ENCODE data around the gene SH3GL1. TPM values are rescaled to one million over a fixed set of nuclear protein-coding genes. Genes with fewer than 3 reads are reported as not detected.

The SH3GL1 gene
- total RNA-seq, 2 experiments from 2014 or later = 33.2 to 38.9 TPM

- ChIA-PET POLR2A (no interaction called here), CTCF (ENCODE audit: unreplicated experiment) (no interaction called here)
- BruUV-seq (replicated peaks) = no TSS peak
- H2AFZ ChIP-seq (ENCODE audit: low read length) = peak within 1 kb of the TSS; percentile 37
- no peaks in the 10 kb centered on the region for H3K9me2 ChIP-seq (ENCODE audit: insufficient read depth, low read length)
- H3K4me2 ChIP-seq (ENCODE audit: low read length) = peak within 1 kb of the TSS; percentile 25
- intact Hi-C loops (cut with micrococcal nuclease; ENCODE audit: unreplicated experiment) = no loop called here
- H3K9me3 ChIP-seq (ENCODE audit: low read length) = no peaks in the 10 kb centered on the region
- no peak for DNase-seq (ENCODE audit: low spot score)
- no peak within 1 kb of the TSS for H3K27ac ChIP-seq (ENCODE audit: low read depth, low read length, poor library complexity, severe bottlenecking)
- peaks cover 9% of the 10 kb centered on the region for H3K4me1 ChIP-seq (ENCODE audit: insufficient read depth, low read length, poor library complexity, severe bottlenecking)
- no peaks in the 10 kb centered on the region for H4K20me1 ChIP-seq (ENCODE audit: insufficient read depth, low read length)
- H3K79me2 ChIP-seq (ENCODE audit: insufficient read depth, low read depth, low read length) = no peaks in the 10 kb centered on the region
- peak within 1 kb of the TSS; percentile 1 for H3K4me3 ChIP-seq (ENCODE audit: low read depth, low read length, poor library complexity, severe bottlenecking)
- no peak for TF ChIP-seq EZH2phosphoT487 (IDR thresholded peaks at IDR 0.05; ENCODE audit: borderline replicate concordance, low read depth, low read length)
- TF ChIP-seq, protein P1, sequence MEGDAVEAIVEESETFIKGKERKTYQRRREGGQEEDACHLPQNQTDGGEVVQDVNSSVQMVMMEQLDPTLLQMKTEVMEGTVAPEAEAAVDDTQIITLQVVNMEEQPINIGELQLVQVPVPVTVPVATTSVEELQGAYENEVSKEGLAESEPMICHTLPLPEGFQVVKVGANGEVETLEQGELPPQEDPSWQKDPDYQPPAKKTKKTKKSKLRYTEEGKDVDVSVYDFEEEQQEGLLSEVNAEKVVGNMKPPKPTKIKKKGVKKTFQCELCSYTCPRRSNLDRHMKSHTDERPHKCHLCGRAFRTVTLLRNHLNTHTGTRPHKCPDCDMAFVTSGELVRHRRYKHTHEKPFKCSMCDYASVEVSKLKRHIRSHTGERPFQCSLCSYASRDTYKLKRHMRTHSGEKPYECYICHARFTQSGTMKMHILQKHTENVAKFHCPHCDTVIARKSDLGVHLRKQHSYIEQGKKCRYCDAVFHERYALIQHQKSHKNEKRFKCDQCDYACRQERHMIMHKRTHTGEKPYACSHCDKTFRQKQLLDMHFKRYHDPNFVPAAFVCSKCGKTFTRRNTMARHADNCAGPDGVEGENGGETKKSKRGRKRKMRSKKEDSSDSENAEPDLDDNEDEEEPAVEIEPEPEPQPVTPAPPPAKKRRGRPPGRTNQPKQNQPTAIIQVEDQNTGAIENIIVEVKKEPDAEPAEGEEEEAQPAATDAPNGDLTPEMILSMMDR (conservative IDR thresholded peaks at IDR 0.05; ENCODE audit: low read length) = no peak
- H3K36me3 ChIP-seq (ENCODE audit: insufficient read depth, low read length) = no peaks in the 10 kb centered on the region
Measured at GRCh38 chr19:4338441-4339355, 61.6 kb downstream of the SH3GL1 start, which contains the start of gene STAP2. Gene STAP2, minus strand, starts transcription at chr19:4338827. Its CDS starts 74 bp downstream, at chr19:4338753.

DNA sequence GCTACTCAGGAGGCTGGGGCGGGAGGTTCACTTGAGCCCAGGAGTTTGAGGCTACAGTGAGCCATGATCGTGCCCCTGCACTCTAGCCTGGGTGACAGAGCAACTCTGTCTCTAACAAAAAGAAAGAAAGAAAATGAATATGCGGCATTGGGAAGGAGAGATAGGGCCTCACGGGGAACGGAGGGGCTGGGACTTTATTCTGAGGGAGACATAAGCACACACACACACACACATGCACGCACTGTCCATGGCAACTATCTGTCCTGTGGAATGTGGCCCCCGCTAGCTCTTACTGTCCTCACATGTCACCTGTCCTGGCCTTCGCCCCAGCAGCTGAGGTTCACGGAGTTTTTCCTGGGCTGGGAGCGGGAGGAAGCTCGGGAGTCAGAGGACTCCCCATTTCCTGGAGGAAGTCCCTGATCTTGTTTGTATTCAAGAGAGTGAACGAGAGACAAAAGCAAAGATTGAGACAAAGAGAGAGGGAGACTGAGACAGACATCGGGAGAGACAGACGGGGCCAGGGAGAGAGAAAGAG, 62.4 kb downstream of the SH3GL1 start:
- Histone ChIP-seq H3K9me2 (ENCODE audit: insufficient read depth, low read length) (no peaks in the 10 kb centered on the region), H3K9me3 (ENCODE audit: low read length) (no peaks in the 10 kb centered on the region), H3K4me3 (ENCODE audit: low read depth, low read length, poor library complexity, severe bottlenecking) (peak overlapping the region; percentile 1), H3K27ac (ENCODE audit: low read depth, low read length, poor library complexity, severe bottlenecking) (no peak overlapping the region), H3K79me2 (ENCODE audit: insufficient read depth, low read depth, low read length) (no peaks in the 10 kb centered on the region), H3K36me3 (ENCODE audit: insufficient read depth, low read length) (no peaks in the 10 kb centered on the region), H2AFZ (ENCODE audit: low read length) (peak overlapping the region; percentile 37), H4K20me1 (ENCODE audit: insufficient read depth, low read length) (no peaks in the 10 kb centered on the region), H3K4me1 (ENCODE audit: insufficient read depth, low read length, poor library complexity, severe bottlenecking) (peaks cover 9% of the 10 kb centered on the region), H3K4me2 (ENCODE audit: low read length) (peak overlapping the region; percentile 25)
- BruUV-seq (replicated peaks) = no TSS peak
- intact Hi-C loops (cut with micrococcal nuclease; ENCODE audit: unreplicated experiment) = no loop called here
- ChIA-PET CTCF (ENCODE audit: unreplicated experiment) (no interaction called here), POLR2A (no interaction called here)
- TF ChIP-seq EZH2phosphoT487 (IDR thresholded peaks at IDR 0.05; ENCODE audit: borderline replicate concordance, low read depth, low read length) = no peak
- TF ChIP-seq, protein P1 (conservative IDR thresholded peaks at IDR 0.05; ENCODE audit: low read length) = no peak
- no peak for DNase-seq (ENCODE audit: low spot score)

Data from OCI-LY7 (cell line).